OCI-LY3 (cell line): ENCODE data around the gene PDLIM3.

Experiments
- H2AFZ ChIP-seq: fragments of 200-600, 300-600 bp; shearing (Covaris generic); 2 replicates; pipeline ENCODE4 v1.6.0; 2014; ENCODE audit warnings: antibody characterized with exemption, low read depth, low read length
- H3K27ac ChIP-seq: fragments of 200-600, 300-600 bp; sonication (generic); 2 replicates; pipeline ENCODE4 v1.5.1; 2014; ENCODE audit warnings: mild to moderate bottlenecking, low read length, moderate library complexity, mixed read lengths
- H3K27me3 ChIP-seq: fragments of 200-600, 300-600 bp; sonication (generic); 2 replicates; pipeline ENCODE4 v1.6.1; 2014; ENCODE audit warnings: low read depth, low read length, mixed read lengths
- H3K36me3 ChIP-seq: fragments of 200-600, 300-600 bp; sonication (generic); replicated peaks from 2 replicates; pipeline ENCODE3; 2014; ENCODE audit warnings: low read depth, low read length, mixed read lengths
- H3K4me1 ChIP-seq: fragments of 300-600, 200-600 bp; sonication (generic); 2 replicates; pipeline ENCODE4 v1.6.1; 2014; ENCODE audit warnings: low read length, mixed read lengths
- H3K4me2 ChIP-seq: fragments of 200-600, 300-600 bp; sonication (generic); 2 replicates; pipeline ENCODE4 v1.6.1; 2014; ENCODE audit warnings: low read length, mixed read lengths
- H3K4me3 ChIP-seq: fragments of 300-600, 200-600 bp; sonication (generic); 2 replicates; pipeline ENCODE4 v1.5.1; 2014; ENCODE audit warnings: antibody characterized with exemption, mild to moderate bottlenecking, low read length, moderate library complexity
- H3K79me2 ChIP-seq: fragments of 300-600, 200-600 bp; shearing (Covaris generic); 2 replicates; pipeline ENCODE4 v1.6.1; 2014; ENCODE audit warnings: mild to moderate bottlenecking, low read length, mixed read lengths
- H3K9ac ChIP-seq: fragments of 300-600, 200-600 bp; shearing (Covaris generic); 2 replicates; pipeline ENCODE4 v1.6.0; 2014; ENCODE audit warnings: mild to moderate bottlenecking, low read length, moderate library complexity
- H3K9me3 ChIP-seq: fragments of 200-600, 300-600 bp; shearing (Covaris generic); 2 replicates; pipeline ENCODE4 v1.6.1; 2014; ENCODE audit warnings: low read length, mixed read lengths; ENCODE audit not compliant: insufficient read depth
- H4K20me1 ChIP-seq: fragments of 200-600, 300-600 bp; sonication (generic); 2 replicates; pipeline ENCODE4 v1.6.1; 2016; ENCODE audit warnings: low read length, mixed read lengths; ENCODE audit not compliant: insufficient read depth
- EZH2phosphoT487 ChIP-seq: fragments of 200-600 bp; shearing (Covaris generic); IDR thresholded peaks from 2 replicates; pipeline ENCODE4 v1.6.1; 2018; ENCODE audit warnings: antibody characterized with exemption, mixed run types, low read depth
- TF ChIP-seq, protein P1 (sequence below): fragments of 200-600, 300-600 bp; sonication (generic); IDR thresholded peaks from 2 replicates; pipeline ENCODE4 v1.5.1; 2014; ENCODE audit warnings: antibody characterized with exemption, low read length, low read depth

Gene PDLIM3

GRCh38 chr4:185461565-185461964 lies 73.7 kb downstream of the PDLIM3 start:
- no peaks in the 10 kb centered on the region for H3K9me3 ChIP-seq
- TF ChIP-seq, protein P1, sequence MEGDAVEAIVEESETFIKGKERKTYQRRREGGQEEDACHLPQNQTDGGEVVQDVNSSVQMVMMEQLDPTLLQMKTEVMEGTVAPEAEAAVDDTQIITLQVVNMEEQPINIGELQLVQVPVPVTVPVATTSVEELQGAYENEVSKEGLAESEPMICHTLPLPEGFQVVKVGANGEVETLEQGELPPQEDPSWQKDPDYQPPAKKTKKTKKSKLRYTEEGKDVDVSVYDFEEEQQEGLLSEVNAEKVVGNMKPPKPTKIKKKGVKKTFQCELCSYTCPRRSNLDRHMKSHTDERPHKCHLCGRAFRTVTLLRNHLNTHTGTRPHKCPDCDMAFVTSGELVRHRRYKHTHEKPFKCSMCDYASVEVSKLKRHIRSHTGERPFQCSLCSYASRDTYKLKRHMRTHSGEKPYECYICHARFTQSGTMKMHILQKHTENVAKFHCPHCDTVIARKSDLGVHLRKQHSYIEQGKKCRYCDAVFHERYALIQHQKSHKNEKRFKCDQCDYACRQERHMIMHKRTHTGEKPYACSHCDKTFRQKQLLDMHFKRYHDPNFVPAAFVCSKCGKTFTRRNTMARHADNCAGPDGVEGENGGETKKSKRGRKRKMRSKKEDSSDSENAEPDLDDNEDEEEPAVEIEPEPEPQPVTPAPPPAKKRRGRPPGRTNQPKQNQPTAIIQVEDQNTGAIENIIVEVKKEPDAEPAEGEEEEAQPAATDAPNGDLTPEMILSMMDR: no peak
- no peak for TF ChIP-seq EZH2phosphoT487
- H3K27me3 ChIP-seq: no peaks in the 10 kb centered on the region
- H3K4me2 ChIP-seq: no peak overlapping the region
- no peak overlapping the region for H2AFZ ChIP-seq
- no peaks in the 10 kb centered on the region for H3K4me1 ChIP-seq
- no peaks in the 10 kb centered on the region for H3K79me2 ChIP-seq
- no peaks in the 10 kb centered on the region for H4K20me1 ChIP-seq
- H3K36me3 ChIP-seq: no peaks in the 10 kb centered on the region
- no peak overlapping the region for H3K27ac ChIP-seq
- H3K4me3 ChIP-seq: no peak overlapping the region
- H3K9ac ChIP-seq: no peak overlapping the region

DNA sequence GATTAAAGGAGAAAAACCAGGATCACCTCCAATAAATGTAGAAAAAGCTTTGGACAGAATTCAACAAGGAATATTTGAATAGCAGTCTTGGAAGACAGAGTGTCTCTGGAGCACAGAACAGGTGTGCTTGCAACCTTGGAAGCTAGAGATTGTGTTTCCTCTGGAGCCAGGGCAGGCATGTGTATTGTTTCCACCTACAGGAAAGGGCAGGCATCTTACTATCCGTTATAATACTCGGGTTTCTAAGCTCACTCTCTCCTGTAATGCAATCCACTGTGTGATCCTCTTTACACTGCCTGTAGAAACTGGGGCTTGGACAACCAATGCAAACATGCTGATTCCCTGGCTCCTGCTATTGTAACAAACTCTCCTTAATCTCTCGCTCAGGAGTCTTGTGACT lies 78.2 kb downstream of the PDLIM3 start:
- TF ChIP-seq, protein P1: no peak
- TF ChIP-seq EZH2phosphoT487: no peak
- Histone ChIP-seq H3K79me2 (no peaks in the 10 kb centered on the region), H3K9me3 (no peaks in the 10 kb centered on the region), H4K20me1 (no peaks in the 10 kb centered on the region), H3K4me1 (no peaks in the 10 kb centered on the region), H2AFZ (no peak overlapping the region), H3K27me3 (no peaks in the 10 kb centered on the region), H3K4me2 (no peak overlapping the region), H3K9ac (no peak overlapping the region), H3K27ac (no peak overlapping the region), H3K36me3 (no peaks in the 10 kb centered on the region), H3K4me3 (no peak overlapping the region)

GRCh38 chr4:185456131-185456530 lies 79.2 kb downstream of the PDLIM3 start:
- H3K27me3 ChIP-seq: no peaks in the 10 kb centered on the region
- H2AFZ ChIP-seq: no peak overlapping the region
- H3K79me2 ChIP-seq: no peaks in the 10 kb centered on the region
- H3K36me3 ChIP-seq: no peaks in the 10 kb centered on the region
- no peak for TF ChIP-seq EZH2phosphoT487
- no peak overlapping the region for H3K4me2 ChIP-seq
- H4K20me1 ChIP-seq: no peaks in the 10 kb centered on the region
- no peak overlapping the region for H3K4me3 ChIP-seq
- H3K27ac ChIP-seq: no peak overlapping the region
- no peaks in the 10 kb centered on the region for H3K9me3 ChIP-seq
- no peaks in the 10 kb centered on the region for H3K4me1 ChIP-seq
- H3K9ac ChIP-seq: no peak overlapping the region
